ELF-1 (cell line): ENCODE data around the gene PLCG2.
"Not testable (repeated sequence)": the region's sequence is repeated elsewhere in the genome, so short reads cannot be mapped to it uniquely, and the experiment has no call there.

Source experiments
- DNase-seq: peaks from one replicate; pipeline ENCODE4 v3.0.0-alpha.2; 2016; ENCODE audit warnings: low read depth, low spot score

The PLCG2 gene

GRCh38 chr16:81778861-81779535, at the start of gene PLCG2:
PLCG2 (plus strand) TSS chr16:81779291; CDS start chr16:81785990, 6,699 bp downstream.
- peak; percentile 69 for DNase-seq

GRCh38 chr16:81729451-81729850, 49.6 kb upstream of the PLCG2 start:
- peak; percentile 94 for DNase-seq

GRCh38 chr16:81730090-81731051, 48.7 kb upstream of the PLCG2 start:
- peak; percentile 100 for DNase-seq

GRCh38 chr16:81731649-81732048, 47.4 kb upstream of the PLCG2 start:
- no peak for DNase-seq

GRCh38 chr16:81732699-81733098, 46.4 kb upstream of the PLCG2 start:
- DNase-seq, result no peak

GRCh38 chr16:81733295-81733694, 45.8 kb upstream of the PLCG2 start:
- no peak for DNase-seq

- no peak for DNase-seq
Measured at GRCh38 chr16:81734632-81735434, 44.3 kb upstream of the PLCG2 start.

GRCh38 chr16:81737885-81738536, 41.1 kb upstream of the PLCG2 start:
- DNase-seq, result peak; percentile 92

GRCh38 chr16:81738783-81739496, 40.2 kb upstream of the PLCG2 start:
- no peak for DNase-seq

GRCh38 chr16:81739503-81739902, 39.6 kb upstream of the PLCG2 start:
- DNase-seq, result no peak

- no peak for DNase-seq
Measured at GRCh38 chr16:81740169-81740568, 38.9 kb upstream of the PLCG2 start.

- DNase-seq, result not testable (repeated sequence)
Measured at GRCh38 chr16:81741430-81741770, 37.7 kb upstream of the PLCG2 start.

GRCh38 chr16:81744385-81744784, 34.7 kb upstream of the PLCG2 start:
- no peak for DNase-seq

- no peak for DNase-seq
Measured at GRCh38 chr16:81744911-81745310, 34.2 kb upstream of the PLCG2 start.

GRCh38 chr16:81745704-81746558, 33.2 kb upstream of the PLCG2 start:
- peak; percentile 61 for DNase-seq

GRCh38 chr16:81746566-81746965, 32.5 kb upstream of the PLCG2 start:
- no peak for DNase-seq

- DNase-seq, result no peak
Measured at GRCh38 chr16:81748476-81749198, 30.5 kb upstream of the PLCG2 start.

- no peak for DNase-seq
Measured at GRCh38 chr16:81752225-81752875, 26.7 kb upstream of the PLCG2 start.

GRCh38 chr16:81752876-81753227, 26.2 kb upstream of the PLCG2 start:
- DNase-seq, result no peak
